GM21825 (cell line): ENCODE results near the gene EMC8.

Source experiments
- ATAC-seq: cut with Tn5 transposase; IDR thresholded peaks from one replicate; pipeline ENCODE4 v1.9.1; 2021; ENCODE audit warnings: mild to moderate bottlenecking, moderate library complexity; ENCODE audit not compliant: unreplicated experiment

Gene EMC8

DNA sequence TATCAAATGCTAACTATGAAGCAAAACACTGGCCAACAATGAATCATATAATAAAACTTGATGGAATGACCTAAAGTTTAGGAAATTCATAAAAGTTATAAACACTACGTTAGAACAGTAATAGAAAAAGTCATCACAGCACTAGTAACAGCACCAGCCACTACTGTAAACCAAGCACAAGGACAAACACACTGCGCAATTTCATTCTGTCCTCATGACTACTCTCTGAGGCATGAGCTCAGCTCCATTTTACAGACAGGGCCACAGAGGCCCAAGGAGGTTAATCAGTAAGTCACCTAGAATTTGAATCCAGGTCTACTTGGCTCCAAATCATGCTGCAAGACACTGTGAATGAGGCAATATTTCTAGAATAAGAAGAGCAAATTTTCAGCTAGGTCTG lies 13.4 kb downstream of the EMC8 start:
- no peak for ATAC-seq

DNA sequence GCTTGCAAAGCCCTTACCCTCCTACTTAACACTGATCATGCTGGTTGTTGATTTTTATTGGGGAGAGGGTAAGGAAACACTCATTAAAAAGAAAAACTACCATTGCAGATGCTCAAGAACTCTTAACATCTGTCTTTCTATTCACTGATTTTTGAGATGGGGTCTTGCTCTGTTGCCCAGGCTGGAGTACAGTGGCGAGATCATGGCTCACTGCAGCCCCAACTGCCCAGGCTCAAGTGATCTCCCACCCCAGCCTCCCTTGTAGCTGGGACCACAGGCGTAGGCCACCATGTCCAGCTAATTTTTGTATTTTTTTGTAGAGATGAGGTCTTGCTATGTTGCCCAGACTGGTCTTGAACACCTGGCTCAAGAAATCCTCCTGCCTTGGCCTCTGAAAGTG lies 14.5 kb downstream of the EMC8 start:
- ATAC-seq: no peak

DNA sequence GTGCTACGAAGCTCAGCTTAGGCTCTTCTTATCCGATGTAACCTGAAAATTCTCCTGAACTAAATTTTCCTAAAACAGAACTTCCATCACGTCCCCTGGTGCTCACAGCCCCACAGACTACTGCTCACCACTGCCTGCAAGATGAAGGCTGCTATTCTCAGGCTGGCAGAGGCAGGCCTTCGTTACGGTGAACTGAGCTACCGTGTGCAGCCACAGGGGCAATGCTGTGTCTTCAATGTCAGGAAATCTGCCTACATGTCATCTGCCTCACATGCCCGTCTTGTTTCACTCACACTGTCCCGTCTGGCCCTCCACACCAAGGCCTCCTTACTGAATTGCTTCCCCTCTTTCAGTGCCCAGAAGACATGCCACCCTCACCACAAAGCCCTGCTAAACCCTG lies 15.9 kb downstream of the EMC8 start:
- no peak for ATAC-seq

DNA sequence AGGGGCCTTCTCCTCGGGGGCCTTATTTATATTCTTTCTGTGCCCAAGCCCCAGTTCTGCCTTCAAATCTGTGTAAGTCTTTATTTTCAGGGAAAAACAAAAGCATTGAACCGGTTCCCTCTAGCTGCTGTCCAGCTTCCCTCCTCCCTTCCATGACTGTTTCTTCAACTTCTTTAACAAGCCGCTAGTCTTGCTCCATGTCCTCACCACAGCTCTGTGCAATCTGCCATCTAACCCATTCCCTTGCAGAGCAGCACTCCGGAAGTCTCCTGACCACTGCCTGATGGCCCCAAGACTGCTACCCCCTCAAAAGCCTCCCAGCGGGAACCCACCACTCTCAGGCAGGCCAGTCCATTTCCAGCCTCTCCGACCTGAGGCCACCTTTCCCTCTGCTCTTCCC lies 16.9 kb downstream of the EMC8 start:
- no peak for ATAC-seq

DNA sequence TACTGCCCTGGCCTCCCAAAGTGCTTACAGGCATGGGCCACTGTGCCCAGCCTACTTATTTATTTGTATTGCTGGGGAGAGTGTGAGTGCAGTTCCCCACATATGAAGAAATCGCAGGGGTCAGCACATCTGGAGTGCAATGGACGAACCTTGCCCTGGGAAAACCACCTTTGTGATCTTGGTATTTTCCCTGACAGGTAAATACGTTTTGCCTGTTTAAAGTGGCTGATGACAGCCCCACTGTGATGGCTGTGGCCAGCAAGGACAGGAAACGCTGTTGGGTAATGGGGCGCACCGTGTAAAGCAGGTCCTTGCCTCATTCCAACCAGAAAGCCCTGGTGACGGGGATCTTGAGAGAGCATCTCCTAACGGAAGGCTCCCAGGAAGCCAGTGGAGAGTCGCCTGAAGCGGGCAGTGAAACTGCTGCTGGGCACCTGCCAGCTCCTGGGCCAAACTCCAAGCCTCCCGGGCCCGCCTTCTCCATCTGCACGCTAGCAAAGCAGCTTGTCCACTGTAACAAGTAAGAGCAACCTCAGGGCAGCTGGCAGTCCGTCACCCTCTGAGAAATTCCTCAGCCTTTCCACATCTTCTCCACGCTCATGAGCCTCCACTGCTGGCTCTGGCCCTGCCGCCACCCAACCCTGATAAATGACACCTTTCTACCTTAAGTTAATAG lies 17.5 kb downstream of the EMC8 start:
- ATAC-seq: no peak

DNA sequence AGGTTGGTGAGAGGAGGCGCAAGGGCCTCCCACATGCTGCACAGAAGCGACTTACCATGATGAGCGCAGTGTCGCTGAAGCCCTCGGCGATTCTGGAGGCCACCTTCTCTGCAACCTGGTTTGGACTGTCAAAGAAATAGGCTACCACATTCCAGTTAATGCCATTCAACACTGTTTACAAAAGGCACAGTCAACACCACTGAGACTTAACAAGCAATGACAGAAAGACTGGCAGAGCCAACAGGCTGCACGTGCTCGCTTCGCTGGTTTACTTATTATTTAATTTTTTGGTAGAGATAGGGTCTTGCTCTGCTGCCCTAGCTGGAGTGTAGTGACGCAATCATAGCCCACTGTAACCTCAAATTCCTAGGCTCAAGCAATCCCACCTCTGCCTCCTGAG lies 18.2 kb downstream of the EMC8 start:
- no peak for ATAC-seq

DNA sequence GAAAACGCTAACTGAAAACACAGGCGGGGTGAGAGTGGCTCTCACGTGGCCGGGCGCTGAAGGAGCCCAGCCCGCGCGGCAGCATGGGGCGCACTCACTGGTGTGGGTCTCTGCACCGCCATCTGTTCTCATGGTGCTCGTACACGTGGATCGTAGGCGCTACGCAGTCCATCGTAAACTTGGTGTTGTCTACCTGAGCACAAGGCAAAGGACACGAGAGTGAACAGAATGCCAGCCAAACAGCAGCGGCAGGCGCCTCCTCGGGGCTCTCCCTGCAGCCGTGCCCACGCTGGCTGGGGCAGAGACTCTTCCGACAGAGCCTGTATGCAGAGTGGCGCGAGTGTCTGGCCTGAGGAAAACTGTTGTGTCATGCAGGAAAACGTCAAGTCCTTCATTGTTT lies 19.1 kb downstream of the EMC8 start:
- no peak for ATAC-seq

DNA sequence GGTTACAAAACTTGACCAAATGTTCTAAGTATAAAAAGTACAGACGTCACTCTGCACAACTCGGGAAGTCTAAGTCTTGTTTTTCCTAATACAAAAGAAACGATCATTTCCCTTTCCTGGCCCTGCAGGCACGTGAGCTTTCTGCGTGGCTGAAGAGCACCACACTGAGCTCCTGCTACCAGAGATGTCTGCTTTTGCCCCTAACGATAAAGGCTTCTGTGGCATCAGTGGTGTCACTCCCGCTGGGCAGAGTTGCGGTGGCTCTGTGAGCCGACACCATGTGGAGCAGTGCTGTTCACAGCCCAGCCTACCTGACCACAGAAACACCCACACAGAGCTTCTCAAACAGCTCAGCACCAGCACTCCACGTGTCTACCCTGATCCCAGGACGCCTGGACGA lies 20.5 kb downstream of the EMC8 start:
- ATAC-seq: no peak

DNA sequence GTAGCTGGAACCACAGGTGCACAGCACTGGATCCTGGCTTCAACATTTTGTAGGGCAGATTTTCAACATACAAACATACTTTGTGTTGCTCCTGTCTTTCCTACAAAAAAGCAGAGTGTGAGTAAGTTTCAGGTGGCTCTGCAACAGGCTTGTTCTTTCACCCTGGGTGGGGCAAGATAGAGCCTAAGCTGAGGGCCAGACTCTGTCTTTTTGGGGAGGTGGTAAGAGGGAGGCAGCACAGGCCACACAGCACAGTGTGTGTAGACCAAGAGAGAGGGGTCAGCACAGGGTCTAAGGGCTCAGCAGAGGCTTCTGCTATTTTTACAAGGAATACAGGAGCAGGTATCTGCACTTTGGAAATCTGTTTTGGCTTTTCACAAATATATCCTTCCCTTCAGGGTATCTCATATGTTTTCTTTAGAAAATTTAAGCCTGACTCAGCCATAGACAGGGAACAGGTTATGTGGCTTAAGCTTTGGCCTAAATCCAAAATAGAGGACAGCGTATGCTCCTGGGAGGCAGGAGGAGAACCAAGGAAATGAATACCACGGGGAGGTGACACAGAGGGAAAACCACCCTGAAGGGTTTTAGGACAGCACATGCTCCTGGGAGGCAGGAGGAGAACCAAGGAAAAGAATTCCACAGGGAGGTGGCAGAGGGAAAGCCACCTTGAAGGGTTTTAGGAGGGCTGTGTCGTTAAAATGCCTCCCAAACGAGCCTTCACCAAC lies 21.6 kb downstream of the EMC8 start:
- no peak for ATAC-seq

DNA sequence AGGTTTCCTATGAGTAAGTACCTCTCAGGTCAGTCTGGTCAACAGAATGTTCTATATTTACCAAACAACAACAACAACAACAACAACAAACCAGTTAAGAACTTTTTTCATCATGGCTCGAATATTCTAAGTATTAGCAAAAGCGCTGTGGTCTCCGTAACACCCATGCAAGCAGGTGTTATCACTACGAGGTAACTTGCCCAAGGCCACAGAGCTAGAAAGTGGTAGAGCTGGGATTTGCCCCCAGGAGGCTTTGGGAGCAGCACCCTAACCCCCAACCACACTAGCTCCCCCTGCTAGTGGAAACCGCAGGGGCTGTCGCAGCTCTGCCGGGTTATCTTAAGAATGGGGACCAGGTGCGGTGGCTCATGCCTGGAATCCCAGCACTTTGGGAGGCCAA lies 24.5 kb downstream of the EMC8 start:
- no peak for ATAC-seq

DNA sequence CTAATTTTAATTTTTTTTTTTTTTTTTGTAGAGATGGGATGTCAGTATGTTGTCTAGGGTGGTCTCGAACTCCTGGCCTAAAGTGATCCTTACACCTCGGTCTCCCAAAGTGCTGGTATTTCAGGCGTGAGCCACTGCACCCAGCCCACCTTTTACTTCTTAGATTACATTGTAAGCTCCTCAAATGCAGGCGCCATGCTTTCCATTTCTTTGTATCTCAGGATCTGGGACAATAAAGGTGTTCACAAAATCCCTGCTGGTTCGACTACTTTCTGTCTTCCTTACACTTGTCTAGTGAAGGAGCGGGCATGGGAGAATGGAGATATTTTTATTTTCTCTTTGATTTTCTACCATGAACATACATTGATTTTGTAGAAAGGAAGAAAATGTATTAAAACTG lies 25.2 kb downstream of the EMC8 start:
- ATAC-seq: no peak

DNA sequence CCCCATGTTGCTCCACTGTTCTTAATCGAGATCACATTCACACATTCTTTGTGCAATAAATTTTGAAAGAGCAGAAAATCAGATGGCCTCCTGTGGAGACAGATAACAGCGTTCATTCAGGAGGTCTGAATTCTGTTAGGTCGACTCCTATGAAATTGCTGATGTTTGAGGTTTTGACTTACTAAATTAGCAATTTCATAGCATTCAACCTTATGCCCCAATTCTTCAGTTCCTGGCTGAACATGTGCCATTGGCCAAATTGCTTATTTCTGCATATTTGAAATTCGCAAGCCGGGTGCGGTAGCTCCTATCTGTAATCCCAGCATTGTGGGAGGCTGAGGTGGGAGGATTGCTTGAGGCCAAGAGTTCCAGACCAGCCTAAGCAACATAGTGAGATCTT lies 26.3 kb downstream of the EMC8 start:
- ATAC-seq: no peak

DNA sequence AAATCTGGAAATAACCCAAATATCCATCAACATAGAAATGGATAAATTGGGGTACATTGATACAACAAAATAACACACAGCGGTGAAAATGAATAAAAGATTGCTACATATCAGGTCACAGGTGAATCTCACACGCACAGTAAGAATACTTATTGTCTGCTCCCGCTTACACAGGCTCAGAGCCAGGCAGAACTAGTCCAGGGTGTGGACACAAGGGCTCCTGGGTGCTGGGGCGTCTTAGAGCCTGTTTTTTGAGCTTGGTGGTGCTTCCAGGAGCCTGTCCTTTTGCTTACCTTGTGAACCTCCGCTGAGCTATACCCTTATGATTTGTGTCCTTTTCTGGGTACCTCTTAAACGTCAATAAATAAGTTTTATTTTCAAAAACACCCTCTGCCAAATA lies 28.6 kb downstream of the EMC8 start:
- ATAC-seq: no peak

DNA sequence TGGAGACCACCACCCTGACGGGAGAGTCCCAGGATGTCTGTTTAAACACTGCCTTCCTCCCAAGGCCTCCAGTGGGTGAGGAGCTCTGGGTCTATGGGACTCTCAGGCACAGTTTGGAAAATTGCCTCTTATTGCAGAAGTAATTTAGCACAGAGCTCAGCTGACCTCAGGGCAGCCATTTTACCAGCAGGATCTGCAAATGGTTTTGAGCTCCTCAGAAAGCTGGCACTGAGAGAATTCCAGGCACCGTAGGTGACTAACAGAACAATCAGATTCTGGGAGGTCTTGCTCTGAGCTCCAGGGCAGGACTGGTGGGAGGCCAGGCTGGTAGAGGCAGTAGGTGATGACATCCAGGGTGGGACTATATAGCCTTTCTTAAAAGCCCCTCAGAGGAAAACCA lies 31.1 kb downstream of the EMC8 start:
- no peak for ATAC-seq

DNA sequence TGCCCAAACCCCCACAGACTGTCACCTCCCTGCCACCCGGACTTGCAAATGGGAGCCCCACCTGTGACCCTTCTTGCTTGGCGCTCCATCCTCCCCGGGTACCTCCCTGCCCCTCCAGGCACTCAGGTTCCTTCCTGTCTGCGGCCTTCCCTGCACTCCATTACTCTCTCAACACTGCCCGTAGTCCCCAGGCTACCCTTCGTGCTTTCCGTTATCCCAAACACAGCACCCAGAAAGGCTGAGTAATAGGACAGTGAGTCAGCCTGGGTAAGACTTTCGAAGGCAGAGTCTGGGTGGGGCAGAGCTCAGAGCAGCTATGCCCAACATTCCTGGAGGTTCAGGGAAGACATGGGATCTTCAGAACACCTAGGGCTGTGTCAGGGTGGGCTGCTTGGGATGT lies 31.8 kb downstream of the EMC8 start:
- no peak for ATAC-seq

DNA sequence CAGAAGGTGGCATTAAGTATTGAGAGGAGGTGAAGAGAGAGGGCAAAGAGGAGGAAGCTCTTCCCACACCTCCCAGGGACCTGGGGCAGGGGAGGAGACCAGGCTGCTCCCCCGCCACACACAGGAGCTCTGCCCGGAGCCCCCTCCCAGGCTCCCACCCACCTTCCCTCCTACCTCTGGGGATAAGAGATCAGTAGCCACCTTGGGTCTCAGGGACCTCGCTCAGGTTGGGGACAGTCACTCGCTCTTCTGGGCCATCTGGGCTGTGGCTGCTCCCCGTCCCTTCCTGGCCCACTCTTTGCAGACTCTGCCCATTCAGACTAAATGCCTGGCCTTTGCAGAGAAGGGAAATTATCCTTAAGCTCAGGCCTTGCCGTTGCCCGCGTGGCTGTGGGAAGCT lies 33.6 kb downstream of the EMC8 start:
- no peak for ATAC-seq

DNA sequence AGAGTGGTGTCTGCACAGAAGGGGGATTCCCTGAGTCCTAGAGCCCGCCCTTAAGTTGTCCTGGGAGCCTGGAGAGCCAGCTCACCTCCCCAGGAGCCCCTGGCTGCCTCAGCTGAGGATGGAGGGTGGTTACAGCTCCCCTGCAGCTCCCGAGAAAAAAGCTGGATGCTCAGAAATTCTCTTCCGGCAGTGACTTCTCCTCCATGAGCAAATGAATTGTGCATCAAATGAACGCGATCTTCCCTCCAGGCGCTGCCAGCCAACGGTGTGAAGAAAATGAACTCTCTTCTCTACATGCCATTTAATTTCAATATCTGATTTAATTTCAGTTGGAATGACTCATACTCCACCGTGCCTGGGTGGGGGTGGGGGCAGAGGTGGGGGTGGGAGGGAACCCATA lies 34.1 kb downstream of the EMC8 start:
- no peak for ATAC-seq

DNA sequence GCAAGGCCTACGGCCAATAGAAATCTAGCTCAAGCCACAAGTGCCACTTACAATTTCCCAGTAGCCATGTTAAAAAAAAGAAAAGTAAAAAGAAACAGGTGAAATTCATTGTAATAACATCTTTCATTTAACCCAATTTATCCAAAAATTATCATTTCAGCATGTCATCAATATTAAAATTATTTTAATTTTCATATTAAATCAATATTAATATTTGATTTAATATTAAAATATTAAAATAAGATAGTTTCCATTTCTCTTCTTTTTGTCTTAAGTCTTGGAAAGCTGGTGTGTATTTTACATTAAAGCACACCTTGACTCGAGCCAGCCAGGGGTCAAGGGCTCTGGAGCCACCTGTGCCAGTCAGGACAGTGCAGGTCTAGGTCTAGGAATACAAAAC lies 35.7 kb downstream of the EMC8 start:
- ATAC-seq: no peak

DNA sequence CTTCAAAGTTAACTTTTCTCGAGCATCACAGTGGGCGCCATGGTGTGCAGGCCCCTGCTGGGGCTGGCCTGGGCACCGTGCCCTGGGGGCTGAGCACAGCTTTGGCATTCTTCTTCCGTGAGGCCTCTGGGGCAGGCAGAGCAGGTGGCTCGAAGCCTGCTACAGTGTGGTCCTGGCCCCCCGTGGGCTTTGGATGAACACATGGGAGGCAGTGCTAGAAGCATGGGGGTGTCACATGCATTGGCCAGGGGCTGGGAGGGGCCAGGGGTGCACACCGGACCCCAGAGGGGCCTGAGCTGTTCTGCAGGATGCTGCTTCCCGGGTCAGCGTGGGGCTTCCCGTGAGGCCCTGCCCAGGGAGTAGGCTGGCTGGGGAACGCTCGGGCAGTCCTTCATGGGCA lies 36.4 kb downstream of the EMC8 start:
- no peak for ATAC-seq

DNA sequence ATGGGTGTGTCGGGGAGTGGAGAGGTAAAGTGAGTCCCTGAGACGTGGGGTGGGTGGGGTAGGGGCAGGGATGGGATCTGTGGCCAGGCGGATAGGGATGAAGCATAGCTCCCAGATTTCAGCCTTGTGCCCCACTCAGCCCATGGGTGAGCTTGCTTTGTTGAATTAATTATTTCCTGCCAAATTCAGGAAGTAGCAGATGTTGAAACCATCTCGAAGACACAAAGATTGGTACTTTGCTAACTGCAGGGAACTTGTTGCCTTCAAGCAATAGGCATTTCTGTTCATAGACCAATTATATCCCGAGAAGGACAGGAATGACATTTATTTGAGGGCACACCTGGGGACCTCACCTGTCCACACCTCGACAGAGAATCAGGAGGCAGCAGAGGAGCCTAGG lies 37.5 kb downstream of the EMC8 start:
- ATAC-seq: no peak

DNA sequence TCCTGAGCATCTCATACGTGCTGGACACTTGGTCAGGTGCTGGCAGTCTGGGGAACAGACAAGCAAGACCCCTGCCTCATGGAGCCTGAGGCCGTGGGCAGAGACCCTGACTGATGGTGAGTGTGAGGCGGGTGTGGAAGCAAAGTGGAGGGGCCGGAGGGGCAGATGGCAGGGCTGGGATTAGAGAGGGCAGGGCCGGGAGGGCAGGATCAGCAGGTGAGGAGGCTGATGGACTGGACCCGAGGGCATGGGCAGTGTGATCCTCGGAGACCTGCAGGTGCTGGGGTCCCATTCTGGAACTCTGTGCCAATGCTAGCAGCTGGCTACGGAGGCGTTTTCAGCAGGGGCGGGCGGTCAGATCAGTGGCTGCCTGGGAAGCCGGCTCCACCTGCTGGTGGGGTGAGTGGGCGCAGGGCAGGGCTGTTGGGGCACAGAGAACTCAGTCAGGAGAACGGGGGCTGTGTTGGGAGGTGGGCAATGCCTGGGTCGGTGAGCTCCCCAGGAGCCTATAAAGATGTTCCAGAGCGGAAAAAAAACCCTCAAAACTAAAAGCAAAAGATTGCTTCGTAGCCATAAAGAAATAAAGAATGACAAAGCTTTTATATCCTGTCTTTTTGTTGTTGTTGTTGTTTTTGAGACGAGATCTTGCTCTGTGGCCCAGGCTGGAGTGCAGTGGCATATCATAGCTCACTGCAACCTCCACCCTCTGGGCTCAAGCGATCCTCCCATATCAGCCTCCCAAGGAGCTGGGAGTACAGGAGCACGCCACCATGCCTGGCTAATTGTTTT lies 39.5 kb downstream of the EMC8 start:
- ATAC-seq: no peak

DNA sequence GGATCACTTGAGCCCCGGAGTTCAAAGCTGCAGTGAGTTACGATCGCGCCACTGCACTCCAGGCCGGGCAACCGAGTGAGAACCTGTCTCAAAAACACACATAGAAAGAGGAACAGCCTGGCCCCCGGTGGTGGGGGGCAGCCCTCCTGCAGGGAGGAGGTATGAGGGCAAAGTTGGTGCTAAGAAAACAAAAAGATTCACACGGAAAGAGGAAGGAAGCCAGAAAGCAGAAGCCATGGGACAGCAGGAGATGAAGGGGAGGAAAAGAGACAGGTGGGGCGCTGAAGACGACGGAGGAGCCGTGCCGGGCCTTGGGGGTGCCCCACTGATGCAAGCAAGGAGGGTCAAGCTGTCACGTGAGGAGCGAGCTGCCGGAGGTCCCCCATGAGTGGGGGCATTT lies 40.2 kb downstream of the EMC8 start:
- ATAC-seq: no peak
